T-helper 2 cell treated with Interferon-gamma antibody and Interleukin-4, amounts not matched to agents 5 μg/mL and 100 μg/mL, for 36 hours (primary cell): ENCODE measurements around the gene C22orf39.

Source experiments
- DNase-seq: peaks from one replicate; pipeline ENCODE4 v3.0.0; 2021; ENCODE audit warnings: low spot score
- H3K27ac Mint-ChIP-seq: one replicate; pipeline ENCODE4 v1.8.0; 2021; ENCODE audit warnings: mild to moderate bottlenecking, mixed read lengths
- H3K27me3 Mint-ChIP-seq: one replicate; pipeline ENCODE4 v1.8.0; 2021; ENCODE audit warnings: low read depth, mixed read lengths
- H3K36me3 Mint-ChIP-seq: one replicate; pipeline ENCODE4 v1.8.0; 2021; ENCODE audit warnings: low read depth, mixed read lengths
- H3K4me1 Mint-ChIP-seq: one replicate; pipeline ENCODE4 v1.8.0; 2021; ENCODE audit warnings: low read depth, mixed read lengths
- H3K4me3 Mint-ChIP-seq: one replicate; pipeline ENCODE4 v1.8.0; 2022; ENCODE audit warnings: mild to moderate bottlenecking, moderate library complexity, mixed read lengths
- H3K9me3 Mint-ChIP-seq: one replicate; pipeline ENCODE4 v1.8.0; 2021; ENCODE audit warnings: mixed read lengths

Gene C22orf39

DNA sequence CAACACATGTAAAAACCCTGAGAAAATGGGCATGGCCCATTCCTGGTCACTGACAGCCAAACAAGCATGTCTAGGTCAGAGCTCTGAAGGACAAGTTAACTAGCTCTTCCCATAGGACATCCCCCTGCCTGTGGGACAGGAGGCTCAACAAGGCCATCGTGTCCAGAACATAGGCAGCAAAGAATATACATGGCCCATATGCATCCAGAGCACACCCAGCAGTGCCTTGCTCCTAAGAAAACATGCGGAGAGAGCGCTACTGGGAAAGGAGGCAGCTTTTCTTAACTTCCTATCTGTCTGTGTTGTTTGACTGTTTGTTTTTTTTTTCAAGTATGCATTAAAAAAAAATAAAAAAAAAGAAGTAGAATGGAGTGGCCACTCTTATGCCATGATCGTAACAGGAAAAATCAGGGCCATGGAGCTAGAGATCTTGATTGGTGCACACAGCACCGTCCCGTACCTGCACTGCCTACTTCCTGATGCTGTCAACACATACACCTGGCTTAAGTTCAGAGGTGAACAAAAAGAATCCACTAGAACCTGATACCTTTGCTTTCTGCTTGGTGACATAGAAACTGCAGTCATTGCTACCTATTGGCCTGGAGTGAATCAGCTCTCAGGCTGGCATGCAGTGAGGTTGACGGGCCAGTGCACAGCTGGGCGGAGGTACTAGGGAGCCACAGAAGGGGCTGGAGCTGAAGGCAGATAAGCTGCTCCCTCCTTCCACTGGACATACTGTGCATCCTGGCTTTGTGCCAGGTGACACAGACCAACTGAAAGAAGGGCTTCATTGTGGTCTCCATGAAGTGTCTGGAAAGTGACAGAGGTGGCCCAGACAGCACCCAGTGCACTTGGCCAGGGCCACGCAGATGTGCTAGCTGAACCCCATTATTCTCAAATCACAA, 19.6 kb upstream of the C22orf39 start:
- DNase-seq: no peak
- H3K4me1 Mint-ChIP-seq: peaks cover 5% of the 10 kb centered on the region
- H3K4me3 Mint-ChIP-seq: no peak overlapping the region
- no peaks in the 10 kb centered on the region for H3K27me3 Mint-ChIP-seq
- no peak overlapping the region for H3K27ac Mint-ChIP-seq
- peaks cover 68% of the 10 kb centered on the region for H3K36me3 Mint-ChIP-seq
- no peaks in the 10 kb centered on the region for H3K9me3 Mint-ChIP-seq

- no peak overlapping the region for H3K27ac Mint-ChIP-seq
- H3K4me1 Mint-ChIP-seq: peaks cover 5% of the 10 kb centered on the region
- H3K9me3 Mint-ChIP-seq: no peaks in the 10 kb centered on the region
- no peak overlapping the region for H3K4me3 Mint-ChIP-seq
- peaks cover 63% of the 10 kb centered on the region for H3K36me3 Mint-ChIP-seq
- no peaks in the 10 kb centered on the region for H3K27me3 Mint-ChIP-seq
- DNase-seq: no peak
These were observed 18.7 kb upstream of the C22orf39 start for GRCh38 chr22:19466126-19466716.

- Mint-ChIP-seq H3K4me1 (peaks cover 5% of the 10 kb centered on the region), H3K27ac (no peak overlapping the region), H3K4me3 (no peak overlapping the region), H3K36me3 (peaks cover 63% of the 10 kb centered on the region), H3K27me3 (no peaks in the 10 kb centered on the region), H3K9me3 (no peaks in the 10 kb centered on the region)
- DNase-seq: no peak
These were observed 17.5 kb upstream of the C22orf39 start for GRCh38 chr22:19464975-19465374.

DNA sequence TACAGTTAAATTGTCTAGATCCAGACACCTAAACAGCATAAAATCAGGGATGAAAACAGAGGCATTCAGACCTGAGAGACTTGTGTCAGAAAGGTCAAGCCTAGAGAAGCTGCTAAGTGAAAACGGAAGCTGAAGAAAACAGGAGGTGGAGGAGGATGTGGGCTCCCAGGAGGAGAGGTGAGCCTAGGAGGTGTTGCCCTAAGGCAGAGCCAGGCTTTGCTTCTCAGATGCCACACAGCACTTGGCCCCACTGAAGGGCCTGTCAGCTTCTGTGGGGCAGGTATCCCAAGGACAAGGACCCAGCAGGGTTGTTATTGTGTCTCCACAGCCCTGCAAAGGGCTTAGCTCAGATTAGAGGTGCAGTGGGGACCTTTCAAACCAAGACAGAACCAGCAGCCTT, 17.0 kb upstream of the C22orf39 start:
- Mint-ChIP-seq H3K27me3 (no peaks in the 10 kb centered on the region), H3K27ac (no peak overlapping the region), H3K36me3 (peaks cover 59% of the 10 kb centered on the region), H3K4me1 (peaks cover 5% of the 10 kb centered on the region), H3K9me3 (no peaks in the 10 kb centered on the region), H3K4me3 (no peak overlapping the region)
- DNase-seq: no peak

GRCh38 chr22:19463491-19464469, 16.3 kb upstream of the C22orf39 start:
- Mint-ChIP-seq H3K36me3 (peaks cover 54% of the 10 kb centered on the region), H3K27ac (no peak overlapping the region), H3K27me3 (no peaks in the 10 kb centered on the region), H3K4me3 (no peak overlapping the region), H3K9me3 (no peaks in the 10 kb centered on the region), H3K4me1 (peaks cover 5% of the 10 kb centered on the region)
- DNase-seq: no peak

DNA sequence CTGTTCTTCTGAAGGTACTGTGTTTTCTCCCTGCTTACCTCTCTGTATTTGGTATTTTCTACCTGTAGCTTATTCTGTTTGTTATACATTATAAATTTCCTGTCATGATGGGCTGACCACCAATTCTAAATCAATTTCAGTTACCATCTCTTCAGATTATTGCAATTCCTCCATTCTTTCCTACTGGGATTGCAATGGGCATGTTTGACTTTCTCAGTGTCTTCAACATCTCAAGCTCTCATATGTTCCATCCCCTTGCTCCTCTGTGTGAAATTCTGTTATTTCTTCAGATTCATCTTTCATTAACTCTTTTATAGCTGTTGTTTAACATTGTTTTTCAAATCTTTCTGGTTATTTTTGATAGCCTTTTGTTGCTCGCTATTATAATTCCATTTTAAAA, 15.5 kb upstream of the C22orf39 start:
- DNase-seq: no peak
- H3K4me1 Mint-ChIP-seq: peaks cover 5% of the 10 kb centered on the region
- peaks cover 48% of the 10 kb centered on the region for H3K36me3 Mint-ChIP-seq
- no peaks in the 10 kb centered on the region for H3K9me3 Mint-ChIP-seq
- H3K27ac Mint-ChIP-seq: no peak overlapping the region
- no peak overlapping the region for H3K4me3 Mint-ChIP-seq
- no peaks in the 10 kb centered on the region for H3K27me3 Mint-ChIP-seq

DNA sequence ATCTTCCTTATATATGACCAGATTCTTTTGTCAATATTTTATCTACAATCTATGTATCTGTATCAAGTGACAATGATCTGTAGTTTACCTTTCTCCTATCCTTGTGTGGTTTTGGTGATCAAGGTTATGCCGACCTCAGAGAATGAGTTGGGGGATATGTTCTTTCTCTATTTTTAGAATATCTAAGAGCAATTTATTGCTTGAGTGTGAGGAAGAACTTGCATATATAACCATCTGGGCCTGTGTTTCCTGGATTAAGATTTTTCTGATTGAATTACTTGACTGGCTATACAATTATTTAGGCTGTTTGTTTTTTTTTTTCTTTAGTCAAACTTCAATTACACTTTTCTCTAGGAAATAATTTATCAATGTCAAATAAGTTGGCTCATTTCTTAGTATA, 14.0 kb upstream of the C22orf39 start:
- Mint-ChIP-seq H3K36me3 (peaks cover 43% of the 10 kb centered on the region), H3K4me3 (no peak overlapping the region), H3K27ac (no peak overlapping the region), H3K4me1 (peaks cover 5% of the 10 kb centered on the region), H3K9me3 (no peaks in the 10 kb centered on the region), H3K27me3 (no peaks in the 10 kb centered on the region)
- DNase-seq: no peak

GRCh38 chr22:19460036-19460435, 12.5 kb upstream of the C22orf39 start:
- Mint-ChIP-seq H3K27me3 (no peaks in the 10 kb centered on the region), H3K27ac (no peak overlapping the region), H3K4me1 (peaks cover 2% of the 10 kb centered on the region), H3K36me3 (peaks cover 46% of the 10 kb centered on the region), H3K9me3 (no peaks in the 10 kb centered on the region), H3K4me3 (no peak overlapping the region)
- no peak for DNase-seq

DNA sequence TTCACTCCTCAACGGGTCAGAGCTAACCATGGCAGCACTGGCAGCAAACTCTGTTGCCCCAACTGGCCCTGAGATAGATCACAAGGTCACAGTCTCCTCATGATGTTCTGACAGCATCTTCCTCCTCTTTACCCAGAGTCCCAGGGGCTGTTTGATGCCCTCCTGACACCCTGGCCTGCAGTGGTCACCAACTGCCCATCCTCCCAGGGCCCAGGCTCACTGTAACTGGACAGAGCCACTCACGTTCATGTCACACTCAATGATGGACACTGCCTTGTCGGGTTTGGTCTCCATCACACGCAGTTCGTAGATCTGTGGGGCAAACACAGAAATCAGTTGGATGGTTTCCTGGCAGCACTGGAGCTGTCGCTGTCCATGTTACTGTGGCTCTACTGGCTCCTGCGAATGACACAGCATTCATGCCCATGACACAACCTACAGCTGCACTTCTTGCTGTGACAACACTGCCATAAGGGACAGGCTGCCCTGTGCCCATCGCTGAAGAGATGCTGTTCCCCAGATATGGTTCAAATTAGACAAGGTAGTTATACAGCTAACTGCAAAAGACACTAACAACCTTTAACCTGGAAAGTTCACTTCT, 10.4 kb upstream of the C22orf39 start:
- Mint-ChIP-seq H3K36me3 (peaks cover 46% of the 10 kb centered on the region), H3K9me3 (no peaks in the 10 kb centered on the region), H3K4me3 (no peak overlapping the region), H3K27me3 (no peaks in the 10 kb centered on the region), H3K4me1 (no peaks in the 10 kb centered on the region), H3K27ac (no peak overlapping the region)
- DNase-seq: no peak

- Mint-ChIP-seq H3K4me3 (no peak overlapping the region), H3K36me3 (peaks cover 53% of the 10 kb centered on the region), H3K9me3 (no peaks in the 10 kb centered on the region), H3K27ac (no peak overlapping the region), H3K4me1 (no peaks in the 10 kb centered on the region), H3K27me3 (no peaks in the 10 kb centered on the region)
- DNase-seq: no peak
These were observed 9.0 kb upstream of the C22orf39 start for GRCh38 chr22:19456541-19456940.

- Mint-ChIP-seq H3K27ac (no peak overlapping the region), H3K4me3 (no peak overlapping the region), H3K9me3 (no peaks in the 10 kb centered on the region), H3K4me1 (no peaks in the 10 kb centered on the region), H3K27me3 (no peaks in the 10 kb centered on the region), H3K36me3 (peaks cover 51% of the 10 kb centered on the region)
- DNase-seq: no peak
These were observed 8.3 kb upstream of the C22orf39 start for GRCh38 chr22:19455585-19456370.

GRCh38 chr22:19455033-19455432, 7.5 kb upstream of the C22orf39 start:
- Mint-ChIP-seq H3K36me3 (peaks cover 55% of the 10 kb centered on the region), H3K4me1 (no peaks in the 10 kb centered on the region), H3K27ac (no peak overlapping the region), H3K9me3 (no peaks in the 10 kb centered on the region), H3K4me3 (no peak overlapping the region), H3K27me3 (no peaks in the 10 kb centered on the region)
- no peak for DNase-seq

- Mint-ChIP-seq H3K4me1 (peaks cover 3% of the 10 kb centered on the region), H3K27ac (no peak overlapping the region), H3K36me3 (peaks cover 55% of the 10 kb centered on the region), H3K9me3 (no peaks in the 10 kb centered on the region), H3K4me3 (no peak overlapping the region), H3K27me3 (no peaks in the 10 kb centered on the region)
- DNase-seq: no peak
These were observed 6.6 kb upstream of the C22orf39 start for GRCh38 chr22:19454156-19454555.
